Psoas muscle (tissue), 8 donors: ENCODE data around the gene TMEM130. TPM values are rescaled to one million over a fixed set of nuclear protein-coding genes. Genes with fewer than 3 reads are reported as not detected.
A peak's percentile ranks its signal among the peaks of the same experiment; 100 is the strongest.

Experiments
- ATAC-seq, 4 donors: fragments of 200-7000 bp; cut with Tn5 transposase; one replicate each; pipeline ENCODE4 v1.9.1; 2020; ENCODE audit warnings: moderate library complexity in 3 of 4, mild to moderate bottlenecking in 2 of 4
- DNase-seq, 2 donors: peaks; one replicate each; pipeline ENCODE4 v3.0.0-alpha.2; 2020
- H3K27ac ChIP-seq: fragments of 200-600 bp; one replicate; pipeline ENCODE4 v1.8.0; 2022
- H3K27me3 ChIP-seq, 3 donors: fragments of 200-600 bp in 1 of 3; one replicate each; pipeline versions ENCODE4 v1.6.1 to v1.8.0; 2013 to 2022; ENCODE audit warnings: low read length in 2 of 3, mild to moderate bottlenecking in 2 of 3, moderate library complexity in 1 of 3; ENCODE audit not compliant: insufficient read depth in 3 of 3
- H3K36me3 ChIP-seq, 2 donors: fragments of 200-600 bp in 1 of 2; one replicate each; pipeline versions ENCODE4 v1.6.1 to v1.8.0; 2013 to 2022; ENCODE audit warnings: low read depth in 1 of 2, mild to moderate bottlenecking in 1 of 2, moderate library complexity in 1 of 2; ENCODE audit not compliant: insufficient read depth in 1 of 2
- H3K4me1 ChIP-seq: fragments of 200-600 bp; one replicate; pipeline ENCODE4 v1.8.0; 2022
- H3K4me3 ChIP-seq: fragments of 200-600 bp; one replicate; pipeline ENCODE4 v1.8.0; 2022; ENCODE audit warnings: mild to moderate bottlenecking
- H3K9me3 ChIP-seq: fragments of 200-600 bp; one replicate; pipeline ENCODE4 v1.8.0; 2022
- WGBS, 3 donors: extraction: QIAGEN DNeasy Blood & Tissue Kit; methylation state at CpG; one replicate each; pipeline versions ENCODE4 v1.1.6 to v1.1.7; 2013; 5-methylcytosine and 5-hydroxymethylcytosine counted together
- intact Hi-C, 2 donors: fragments of 100-400 bp; cut with DNase I; formaldehyde crosslinking; loops; one replicate each; pipeline versions ENCODE4 v1.11.0 to v1.14.2; 2022
- polyA plus RNA-seq, 3 donors: library from polyadenylated mRNA; stranded (reverse); fragments of 200-250 nt; gene quantifications; one replicate each; pipeline ENCODE4 v1.2.3, GENCODE V29; 2013
- total RNA-seq, 4 donors: library from RNA; stranded (reverse); fragmentation: NEBNext Ultra II Directional in 2 of 4; extraction: Animal tissue kit (Norgen Biotek cat#: 25700) in 2 of 4; gene quantifications; one replicate each; pipeline versions ENCODE4 v1.2.1 to v1.2.4, GENCODE V29; 2021 to 2023
- TF ChIP-seq, protein P1 (sequence below): fragments of 200-600 bp; IDR thresholded peaks from one replicate; pipeline ENCODE4 v1.8.0; 2022; ENCODE audit warnings: antibody characterized with exemption
- donor health status: healthy with polysubstance abuse.
- donor health status: DM: no; HTN: no; CAD: no; lungs with moderate emphysema.
- donor health status: Bipolar disorder and iron deficiency.
- donor health status: healthy.
- donor health status: DM: yes; HTN: yes; CAD: no.
- donor health status: DM: no; HTN: no; CAD: no.
- donor health status: DM: no; HTN: no; CAD: no.
- donor health status: DM: yes; HTN: yes; CAD: no.

Gene TMEM130
- total and polyA plus RNA-seq, 7 donors: 0.08 TPM; not detected in 6

DNA sequence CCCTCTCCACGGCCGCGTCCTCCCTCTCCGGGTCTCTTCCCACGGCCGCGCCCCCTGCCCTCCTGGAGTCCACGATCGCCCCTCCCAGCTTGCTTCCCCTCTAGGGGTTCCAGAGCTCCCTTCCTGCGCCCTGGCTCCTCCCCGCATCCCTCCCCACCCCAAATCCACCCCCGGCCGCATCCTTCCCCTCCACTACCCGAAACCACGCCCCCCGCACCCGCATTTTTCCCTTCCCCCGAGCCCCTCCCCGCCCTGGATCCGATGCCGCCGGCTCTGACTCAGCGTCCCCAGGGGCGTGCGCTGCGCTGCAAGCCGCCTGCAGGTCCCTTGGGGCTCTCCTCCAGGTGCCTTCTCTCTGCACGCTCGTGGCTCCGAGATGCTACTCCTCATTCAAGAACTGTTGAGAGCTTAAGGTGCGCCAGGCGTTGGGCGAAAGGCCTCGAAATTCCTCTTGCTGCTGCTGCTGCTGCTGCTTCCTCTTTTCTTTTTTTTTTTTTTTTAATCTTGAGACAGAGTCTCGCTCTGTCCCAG lies 372 bp upstream of the TMEM130 start:
- Histone ChIP-seq H3K27me3 (peaks cover 0 to 39% (median 7%) of the 10 kb centered on the region in 3 donors), H3K4me1 (no peaks in the 10 kb centered on the region), H3K9me3 (no peaks in the 10 kb centered on the region), H3K4me3 (peak overlapping the region; percentile 47), H3K27ac (no peak overlapping the region), H3K36me3 (no peaks in the 10 kb centered on the region)
- TF ChIP-seq, protein P1, sequence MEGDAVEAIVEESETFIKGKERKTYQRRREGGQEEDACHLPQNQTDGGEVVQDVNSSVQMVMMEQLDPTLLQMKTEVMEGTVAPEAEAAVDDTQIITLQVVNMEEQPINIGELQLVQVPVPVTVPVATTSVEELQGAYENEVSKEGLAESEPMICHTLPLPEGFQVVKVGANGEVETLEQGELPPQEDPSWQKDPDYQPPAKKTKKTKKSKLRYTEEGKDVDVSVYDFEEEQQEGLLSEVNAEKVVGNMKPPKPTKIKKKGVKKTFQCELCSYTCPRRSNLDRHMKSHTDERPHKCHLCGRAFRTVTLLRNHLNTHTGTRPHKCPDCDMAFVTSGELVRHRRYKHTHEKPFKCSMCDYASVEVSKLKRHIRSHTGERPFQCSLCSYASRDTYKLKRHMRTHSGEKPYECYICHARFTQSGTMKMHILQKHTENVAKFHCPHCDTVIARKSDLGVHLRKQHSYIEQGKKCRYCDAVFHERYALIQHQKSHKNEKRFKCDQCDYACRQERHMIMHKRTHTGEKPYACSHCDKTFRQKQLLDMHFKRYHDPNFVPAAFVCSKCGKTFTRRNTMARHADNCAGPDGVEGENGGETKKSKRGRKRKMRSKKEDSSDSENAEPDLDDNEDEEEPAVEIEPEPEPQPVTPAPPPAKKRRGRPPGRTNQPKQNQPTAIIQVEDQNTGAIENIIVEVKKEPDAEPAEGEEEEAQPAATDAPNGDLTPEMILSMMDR: no peak
- peak; percentile 56 to 70 for DNase-seq
- ATAC-seq: peak in 1 of 4 donors; percentile 58
- WGBS, 3 donors: 2 to 5% (median 2%) methylated on average over 26 to 35 of the region's 35 CpGs
- intact Hi-C loops: no loop called here

DNA sequence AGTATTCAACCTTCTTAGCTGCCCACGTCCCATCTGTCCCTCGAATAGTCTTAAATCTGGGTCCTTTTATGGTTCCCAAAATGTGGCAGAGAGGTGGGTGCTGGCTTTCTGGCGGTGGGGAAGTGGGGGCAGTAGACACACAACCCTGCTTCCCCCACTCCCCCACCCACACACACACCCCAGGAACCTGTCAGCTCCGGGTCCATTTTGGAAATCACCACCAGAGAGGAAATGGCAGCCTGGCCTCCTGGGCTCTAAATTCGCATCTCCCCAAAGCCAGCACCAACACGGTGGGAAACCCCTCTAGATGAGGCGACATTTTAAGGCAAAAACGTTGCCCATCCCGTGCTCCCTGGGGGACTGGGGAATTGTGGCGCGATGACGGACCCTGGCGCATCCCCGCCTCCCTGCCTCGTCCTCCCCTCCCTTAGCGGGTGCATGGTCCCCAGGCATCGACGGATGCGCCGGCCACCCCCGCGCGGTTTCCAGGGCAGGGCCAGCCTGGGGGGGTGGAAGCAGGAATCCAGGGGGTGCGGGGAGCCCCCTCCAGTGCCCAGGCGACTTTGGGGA lies 702 bp downstream of the TMEM130 start:
- 23 to 30% (median 28%) methylated on average over 22 to 25 of the region's 25 CpGs for WGBS, 3 donors

DNA sequence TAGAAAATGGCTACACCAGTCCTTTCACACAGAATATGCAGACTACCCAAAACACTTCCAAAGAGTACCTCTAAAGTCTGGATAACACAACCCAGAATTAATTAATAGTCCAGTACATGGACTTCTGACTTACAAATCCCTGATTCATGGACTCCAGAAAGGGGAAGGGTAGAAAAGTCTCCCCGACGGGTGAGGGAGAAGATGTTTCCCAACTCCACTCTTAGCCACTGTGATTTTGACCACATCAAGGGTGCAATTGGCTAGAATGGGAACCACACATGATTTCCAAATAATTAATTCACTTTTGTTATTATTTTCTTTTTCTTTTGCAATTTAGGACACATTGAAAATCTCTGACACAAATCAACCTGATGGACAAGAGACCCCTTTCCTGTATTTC lies 1.4 kb downstream of the TMEM130 start:
- Histone ChIP-seq H3K4me3 (no peak overlapping the region), H3K9me3 (no peaks in the 10 kb centered on the region), H3K27ac (no peak overlapping the region), H3K4me1 (no peaks in the 10 kb centered on the region), H3K36me3 (no peaks in the 10 kb centered on the region), H3K27me3 (peaks cover 0 to 39% (median 7%) of the 10 kb centered on the region in 3 donors)
- intact Hi-C loops: no loop called here
- TF ChIP-seq, protein P1: no peak
- DNase-seq: no peak
- WGBS, 3 donors: 78 to 91% (median 81%) methylated on average over 2 of the region's 2 CpGs
- no peak for ATAC-seq

More for the DNA sequence above, 702 bp downstream of the TMEM130 start:
- no peaks in the 10 kb centered on the region for H3K9me3 ChIP-seq
- DNase-seq (peak in 1 of 2 donors; percentile 23), ATAC-seq (peak in 1 of 4 donors; percentile 6)
- peak overlapping the region; percentile 47 for H3K4me3 ChIP-seq
- TF ChIP-seq, protein P1: no peak
- peaks cover 0 to 39% (median 7%) of the 10 kb centered on the region in 3 donors for H3K27me3 ChIP-seq
- no peaks in the 10 kb centered on the region for H3K36me3 ChIP-seq
- no peak overlapping the region for H3K27ac ChIP-seq
- intact Hi-C loops: no loop called here
- no peaks in the 10 kb centered on the region for H3K4me1 ChIP-seq

DNA sequence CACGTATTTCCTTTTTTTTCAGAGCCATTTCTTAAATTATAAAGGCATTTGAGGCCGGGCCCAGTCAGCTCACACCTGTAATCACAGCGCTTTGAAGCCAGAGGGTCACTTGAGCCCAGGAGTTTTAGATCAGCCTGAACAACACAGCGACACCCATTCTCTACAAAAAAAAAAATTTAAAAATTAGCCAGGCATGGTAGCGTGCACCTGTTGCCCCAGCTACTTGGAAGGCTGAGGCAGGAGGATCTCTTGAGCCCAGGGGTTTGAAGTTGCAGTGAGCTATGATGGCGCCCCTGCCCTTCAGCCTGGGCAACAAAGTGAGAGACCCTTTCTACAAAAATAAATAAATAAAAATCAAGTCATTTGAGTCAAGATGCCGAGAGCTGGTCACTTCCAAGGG lies 3.0 kb downstream of the TMEM130 start:
- ATAC-seq (no peak), DNase-seq (no peak)
- WGBS, 3 donors: 67 to 76% (median 72%) methylated on average over 7 of the region's 7 CpGs
- intact Hi-C loops: no loop called here
- no peaks in the 10 kb centered on the region for H3K4me1 ChIP-seq
- H3K27me3 ChIP-seq: peaks cover 0 to 37% (median 7%) of the 10 kb centered on the region in 3 donors
- no peaks in the 10 kb centered on the region for H3K9me3 ChIP-seq
- no peak overlapping the region for H3K27ac ChIP-seq
- H3K4me3 ChIP-seq: no peak overlapping the region
- TF ChIP-seq, protein P1: no peak
- no peaks in the 10 kb centered on the region for H3K36me3 ChIP-seq

DNA sequence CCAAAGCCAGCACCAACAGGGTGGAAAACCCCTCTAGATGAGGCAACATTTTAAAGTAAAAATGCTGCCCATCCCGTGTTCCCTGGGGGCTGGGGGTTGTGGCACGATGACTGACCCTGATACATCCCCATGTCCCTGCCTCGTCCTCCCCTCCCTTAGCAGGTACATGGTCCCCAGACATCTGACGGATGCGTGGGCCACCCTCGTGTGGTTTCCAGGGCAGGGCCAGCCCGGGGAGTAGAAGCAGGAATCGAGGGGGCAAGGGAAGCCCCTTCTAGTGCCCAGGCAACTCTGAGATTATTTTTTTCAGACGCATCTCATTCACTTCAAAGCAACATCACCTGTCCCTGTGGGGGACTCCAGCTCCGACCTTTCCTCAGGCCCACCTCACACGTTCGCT lies 3.5 kb downstream of the TMEM130 start:
- Histone ChIP-seq H3K27me3 (peaks cover 0 to 34% (median 4%) of the 10 kb centered on the region in 3 donors), H3K9me3 (no peaks in the 10 kb centered on the region), H3K36me3 (no peaks in the 10 kb centered on the region), H3K4me3 (no peak overlapping the region), H3K4me1 (no peaks in the 10 kb centered on the region), H3K27ac (no peak overlapping the region)
- ATAC-seq (no peak), DNase-seq (peak in 1 of 2 donors; percentile 12)
- 88 to 90% (median 90%) methylated on average over 12 of the region's 12 CpGs for WGBS, 3 donors
- TF ChIP-seq, protein P1: no peak
- intact Hi-C loops: no loop called here
